A549 (cell line): ENCODE measurements around the gene MARCKSL1. TPM values are rescaled to one million over a fixed set of nuclear protein-coding genes. Genes with fewer than 3 reads are reported as not detected.

ENCODE experiments used
- ATAC-seq, 2 experiments: fragments of 200-7000 bp in 1 of 2; fragments of >200 bp in 1 of 2; cut with Nextera tagmentation in 1 of 2; cut with Tn5 transposase in 1 of 2; 3 replicates each; pipeline versions ENCODE4 v1.8.0 to v1.9.1; 2018 to 2020; ENCODE audit warnings: mild to moderate bottlenecking in 1 of 2, moderate library complexity in 1 of 2
- CTCF ChIA-PET: fragments of 300-600 bp; sonication (Branson Sonifier 250); formaldehyde crosslinking; extraction: SDS; loops from one replicate; lab custom pipeline; 2021; ENCODE audit warnings: antibody characterized with exemption, inconsistent platforms; lab: Yijun Ruan, JAX
- POLR2A ChIA-PET: fragments of 350-600 bp; formaldehyde crosslinking; extraction: SDS; loops from one replicate; lab custom pipeline; 2021; ENCODE audit warnings: antibody characterized with exemption, inconsistent platforms; lab: Yijun Ruan, JAX
- DNase-seq, 2 experiments: peaks; one replicate each; pipeline versions ENCODE4 v3.0.0 to v3.0.0-alpha.2; 2011 to 2016; ENCODE audit warnings: low read depth in 1 of 2, low spot score in 1 of 2
- FAIRE-seq: peaks from 2 replicates; lab custom pipeline; 2011; peaks lifted over from hg19 to GRCh38; lab: Jason Lieb, UNC
- H3K27ac ChIP-seq, 2 experiments: fragments of >200 bp; sonication (Bioruptor Twin); formaldehyde crosslinking; 3 replicates each; pipeline ENCODE4 v1.5.1; 2016 to 2017
- H3K4me1 ChIP-seq: fragments of >200 bp; sonication (Bioruptor Twin); formaldehyde crosslinking; 3 replicates; pipeline ENCODE4 v1.6.1; 2016
- H3K4me2 ChIP-seq: fragments of >200 bp; sonication (Bioruptor Twin); formaldehyde crosslinking; 3 replicates; pipeline ENCODE4 v1.6.1; 2016
- H3K4me3 ChIP-seq: fragments of >200 bp; sonication (Bioruptor Twin); formaldehyde crosslinking; 3 replicates; pipeline ENCODE4 v1.5.1; 2016
- H3K9me3 ChIP-seq: fragments of >200 bp; sonication (Bioruptor Twin); formaldehyde crosslinking; 3 replicates; pipeline ENCODE4 v1.6.1; 2016
- BHLHE40 ChIP-seq: IDR thresholded peaks from 2 replicates; pipeline ENCODE4 v1.6.1; 2012; ENCODE audit warnings: low read depth, low read length, inconsistent platforms
- CHD2 ChIP-seq: fragments of 150-350 bp; IDR thresholded peaks from 2 replicates; pipeline ENCODE4 v1.6.1; 2014; ENCODE audit warnings: low read length; ENCODE audit not compliant: partially characterized antibody
- CHD4 ChIP-seq: fragments of 200-600 bp; sonication (generic); IDR thresholded peaks from 2 replicates; pipeline ENCODE4 v1.6.1; 2016; ENCODE audit warnings: antibody characterized with exemption, mild to moderate bottlenecking, borderline replicate concordance
- CTCF ChIP-seq: fragments of >200 bp; sonication (Bioruptor Twin); formaldehyde crosslinking; IDR thresholded peaks from 3 replicates; pipeline ENCODE4 v1.5.1; 2016
- E2F6 ChIP-seq: IDR thresholded peaks from 2 replicates; pipeline ENCODE4 v1.6.1; 2012; ENCODE audit warnings: low read depth, borderline replicate concordance
- EHF ChIP-seq: fragments of 250-450 bp; sonication (Bioruptor Pico); IDR thresholded peaks from 2 replicates; pipeline ENCODE4 v1.5.0; 2020; ENCODE audit warnings: mild to moderate bottlenecking
- EP300 ChIP-seq, 2 experiments: fragments of >200 bp; sonication (Bioruptor Twin); formaldehyde crosslinking; IDR thresholded peaks; 2 replicates in 1 of 2; 3 replicates in 1 of 2; pipeline ENCODE4 v1.6.1; 2016 to 2017
- FOXS1 ChIP-seq: fragments of 250-450 bp; sonication (Bioruptor Pico); IDR thresholded peaks from 2 replicates; pipeline ENCODE4 v1.5.0; 2020; ENCODE audit warnings: mild to moderate bottlenecking, moderate library complexity
- HDAC2 ChIP-seq: fragments of 200-600 bp; sonication (generic); IDR thresholded peaks from 2 replicates; pipeline ENCODE4 v1.6.1; 2016
- HEYL ChIP-seq: fragments of 250-450 bp; sonication (Bioruptor Pico); IDR thresholded peaks from 2 replicates; pipeline ENCODE4 v1.8.0; 2021; ENCODE audit warnings: mild to moderate bottlenecking, moderate library complexity
- HMGXB4 ChIP-seq: fragments of 250-450 bp; sonication (Bioruptor Pico); IDR thresholded peaks from 2 replicates; pipeline ENCODE4 v1.5.0; 2021; ENCODE audit warnings: mild to moderate bottlenecking, moderate library complexity, borderline replicate concordance
- HOXB5 ChIP-seq: fragments of 250-450 bp; sonication (Bioruptor Pico); IDR thresholded peaks from 2 replicates; pipeline ENCODE4 v1.5.0; 2020; ENCODE audit warnings: mild to moderate bottlenecking, moderate library complexity
- JUNB ChIP-seq: fragments of >200 bp; sonication (Bioruptor Twin); formaldehyde crosslinking; IDR thresholded peaks from 2 replicates; pipeline ENCODE4 v1.6.1; 2016
- MAX ChIP-seq: IDR thresholded peaks from 2 replicates; pipeline ENCODE4 v1.6.1; 2012
- MAZ ChIP-seq: fragments of 150-350 bp; IDR thresholded peaks from 2 replicates; pipeline ENCODE4 v1.6.1; 2014; ENCODE audit warnings: antibody characterized with exemption, low read depth, low read length, borderline replicate concordance
- PHF8 ChIP-seq: fragments of 200-600 bp; sonication (generic); IDR thresholded peaks from 2 replicates; pipeline ENCODE4 v1.6.1; 2016; ENCODE audit warnings: low read depth, mild to moderate bottlenecking, antibody characterized with exemption, moderate library complexity, borderline replicate concordance
- POLR2AphosphoS2 ChIP-seq: conservative IDR thresholded peaks from 2 replicates; pipeline ENCODE4 v1.6.1; 2012; ENCODE audit warnings: low read length, improper control_type of control experiment, inconsistent platforms
- RCOR1 ChIP-seq: fragments of 150-350 bp; IDR thresholded peaks from 2 replicates; pipeline ENCODE4 v1.6.1; 2014; ENCODE audit warnings: antibody characterized with exemption, low read length, low read depth
- SREBF2 ChIP-seq: fragments of 450-650 bp; IDR thresholded peaks from 2 replicates; pipeline ENCODE4 v1.6.1; 2014; ENCODE audit warnings: mild to moderate bottlenecking, moderate library complexity
- ZSCAN20 ChIP-seq: fragments of 250-450 bp; sonication (Bioruptor Pico); IDR thresholded peaks from 2 replicates; pipeline ENCODE4 v1.8.0; 2022; ENCODE audit warnings: mild to moderate bottlenecking, moderate library complexity
- WGBS: methylation state at CpG from one replicate; pipeline ENCODE4 v1.1.6; 2017; ENCODE audit errors: missing lambda C conversion rate; 5-methylcytosine and 5-hydroxymethylcytosine counted together
- polyA plus RNA-seq, 4 experiments: library from polyadenylated mRNA; depleted of rRNA in 3 of 4; stranded (reverse); fragments of >200 nt; fragmentation: RNase III in 1 of 4; extraction: RNeasy Plus Mini Kit Qiagen cat#74134 plus additional on column Dnase treatment in 1 of 4; gene quantifications; 2 replicates in 3 of 4; 3 replicates in 1 of 4; pipeline ENCODE4 v1.2.3, GENCODE V29; 2011 to 2017
- TF ChIP-seq, protein P1 (sequence below): fragments of 250-450 bp; sonication (Bioruptor Pico); IDR thresholded peaks from 2 replicates; pipeline ENCODE4 v1.5.0; 2020; ENCODE audit warnings: low read depth, mild to moderate bottlenecking, moderate library complexity
- TF ChIP-seq, protein P2 (sequence below): fragments of 450-650 bp; IDR thresholded peaks from 2 replicates; pipeline ENCODE4 v1.6.1; 2014; ENCODE audit warnings: antibody characterized with exemption

MARCKSL1 gene
- polyA plus RNA-seq, 2 of the 4 experiments (the other 2 are of a cell fraction), result 62.6 to 73.2 TPM

DNA sequence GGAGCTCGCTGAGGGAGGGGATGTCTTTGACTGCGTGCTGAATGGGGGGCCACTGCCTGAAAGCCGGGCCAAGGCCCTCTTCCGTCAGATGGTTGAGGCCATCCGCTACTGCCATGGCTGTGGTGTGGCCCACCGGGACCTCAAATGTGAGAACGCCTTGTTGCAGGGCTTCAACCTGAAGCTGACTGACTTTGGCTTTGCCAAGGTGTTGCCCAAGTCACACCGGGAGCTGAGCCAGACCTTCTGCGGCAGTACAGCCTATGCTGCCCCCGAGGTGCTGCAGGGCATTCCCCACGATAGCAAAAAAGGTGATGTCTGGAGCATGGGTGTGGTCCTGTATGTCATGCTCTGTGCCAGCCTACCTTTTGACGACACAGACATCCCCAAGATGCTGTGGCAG is 27.7 kb upstream of the MARCKSL1 start:
- CTCF ChIA-PET, result interaction anchor here (0.6 to 1.6 kb wide), 2 partner anchors 13 to 18 kb away, joined by 4 read pairs; no protein-coding TSS in a partner anchor
- Histone ChIP-seq H3K9me3 (no peaks in the 10 kb centered on the region), H3K4me3 (no peak overlapping the region), H3K4me2 (no peak overlapping the region), H3K27ac (no peak overlapping the region), H3K4me1 (no peaks in the 10 kb centered on the region)
- WGBS, result 85% methylated on average over 8 of the region's 12 CpGs
- FAIRE-seq, result no peak
- POLR2A ChIA-PET, result no interaction called here
- no peak for ATAC-seq
- DNase-seq, result no peak
- TF ChIP-seq HDAC2, result no peak
- no peak for TF ChIP-seq PHF8
- TF ChIP-seq JUNB, result no peak
- TF ChIP-seq RCOR1, result no peak
- no peak for TF ChIP-seq MAZ
- no peak for TF ChIP-seq HOXB5 (CRISPR knock-in tag)
- no peak for TF ChIP-seq HEYL (CRISPR knock-in tag)
- no peak for TF ChIP-seq EP300 (IDR thresholded peaks at IDR 0.05)
- TF ChIP-seq CHD4, result no peak
- no peak for TF ChIP-seq BHLHE40
- no peak for TF ChIP-seq CHD2
- TF ChIP-seq EHF, result no peak
- no peak for TF ChIP-seq E2F6
- TF ChIP-seq POLR2AphosphoS2, result no peak
- no peak for TF ChIP-seq CTCF
- TF ChIP-seq, protein P1, sequence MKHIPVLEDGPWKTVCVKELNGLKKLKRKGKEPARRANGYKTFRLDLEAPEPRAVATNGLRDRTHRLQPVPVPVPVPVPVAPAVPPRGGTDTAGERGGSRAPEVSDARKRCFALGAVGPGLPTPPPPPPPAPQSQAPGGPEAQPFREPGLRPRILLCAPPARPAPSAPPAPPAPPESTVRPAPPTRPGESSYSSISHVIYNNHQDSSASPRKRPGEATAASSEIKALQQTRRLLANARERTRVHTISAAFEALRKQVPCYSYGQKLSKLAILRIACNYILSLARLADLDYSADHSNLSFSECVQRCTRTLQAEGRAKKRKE, result no peak
- TF ChIP-seq HMGXB4 (CRISPR knock-in tag), result no peak
- TF ChIP-seq SREBF2, result no peak

- TF ChIP-seq RCOR1 (no peak), FOXS1 (CRISPR knock-in tag) (no peak), MAX (no peak), ZSCAN20 (CRISPR knock-in tag) (no peak)
- TF ChIP-seq, protein P2, sequence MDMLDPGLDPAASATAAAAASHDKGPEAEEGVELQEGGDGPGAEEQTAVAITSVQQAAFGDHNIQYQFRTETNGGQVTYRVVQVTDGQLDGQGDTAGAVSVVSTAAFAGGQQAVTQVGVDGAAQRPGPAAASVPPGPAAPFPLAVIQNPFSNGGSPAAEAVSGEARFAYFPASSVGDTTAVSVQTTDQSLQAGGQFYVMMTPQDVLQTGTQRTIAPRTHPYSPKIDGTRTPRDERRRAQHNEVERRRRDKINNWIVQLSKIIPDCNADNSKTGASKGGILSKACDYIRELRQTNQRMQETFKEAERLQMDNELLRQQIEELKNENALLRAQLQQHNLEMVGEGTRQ, result no peak
- FAIRE-seq, result no peak
- H3K4me3 ChIP-seq, result no peak within 1 kb of the TSS
- no peak for DNase-seq
- ChIA-PET CTCF (interaction anchor here (1.6 kb wide), 1 partner anchor 11 kb away, joined by 4 read pairs; no protein-coding TSS in a partner anchor), POLR2A (no interaction called here)
- no peak for ATAC-seq
- no peaks in the 10 kb centered on the region for H3K9me3 ChIP-seq
- H3K4me1 ChIP-seq, result no peaks in the 10 kb centered on the region
- H3K4me2 ChIP-seq, result no peak within 1 kb of the TSS
- no peak within 1 kb of the TSS for H3K27ac ChIP-seq
- 93% methylated on average over 16 of the region's 17 CpGs for WGBS
These were observed 26.7 kb upstream of the MARCKSL1 start, which contains the start of the genes FAM229A and TSSK3 for GRCh38 chr1:32362474-32363313. Gene FAM229A (minus strand): TSS chr1:32362485. CDS start chr1:32362091, 394 bp downstream. Gene TSSK3 (plus strand): TSS chr1:32362539. CDS start chr1:32362702, 163 bp downstream.
